GM12801 (cell line): ENCODE results near the gene TRAF3IP1.

Source experiments
- CTCF ChIP-seq: IDR thresholded peaks from one replicate; pipeline ENCODE4 v1.5.1; 2011; ENCODE audit warnings: control low read depth; ENCODE audit not compliant: insufficient read length; ENCODE audit errors: extremely low read depth

Gene TRAF3IP1

GRCh38 chr2:238397356-238397755, 77.0 kb downstream of the TRAF3IP1 start:
- TF ChIP-seq CTCF: no peak

GRCh38 chr2:238398577-238398976, 78.3 kb downstream of the TRAF3IP1 start:
- TF ChIP-seq CTCF: no peak

GRCh38 chr2:238399094-238399493, 78.8 kb downstream of the TRAF3IP1 start:
- TF ChIP-seq CTCF: no peak

GRCh38 chr2:238401551-238401950, 81.2 kb downstream of the TRAF3IP1 start:
- no peak for TF ChIP-seq CTCF

GRCh38 chr2:238403632-238404405, 83.5 kb downstream of the TRAF3IP1 start:
- TF ChIP-seq CTCF: no peak

GRCh38 chr2:238404406-238405216, 84.3 kb downstream of the TRAF3IP1 start:
- no peak for TF ChIP-seq CTCF

GRCh38 chr2:238406221-238406997, 86.1 kb downstream of the TRAF3IP1 start:
- TF ChIP-seq CTCF: no peak
